Spleen (tissue), 11 donors: ENCODE results near the gene OGFOD3. TPM values are rescaled to one million over a fixed set of nuclear protein-coding genes. Genes with fewer than 3 reads are reported as not detected.
"Not testable (repeated sequence)": the region's sequence is repeated elsewhere in the genome, so short reads cannot be mapped to it uniquely, and the experiment has no call there.

ENCODE experiments used
- DNase-seq: peaks from one replicate; pipeline ENCODE4 v3.0.0-alpha.2; 2020
- H3K27ac ChIP-seq, 8 donors: fragments of 200-600 bp; sonication (generic) in 7 of 8; 1 replicate in 4 of 8; 2 replicates in 4 of 8; pipeline versions ENCODE4 v1.5.0 to v1.8.0; 2016 to 2021; ENCODE audit warnings: inconsistent platforms in 4 of 8, mild to moderate bottlenecking in 4 of 8, moderate library complexity in 1 of 8
- H3K27me3 ChIP-seq, 7 donors: fragments of 200-600 bp; sonication (generic) in 6 of 7; replicated peaks in 1 of 7; 1 replicate in 4 of 7; 2 replicates in 3 of 7; pipeline versions ENCODE4 v1.5.0 to v1.8.0; 2016 to 2021; ENCODE audit warnings: inconsistent platforms in 3 of 7, mild to moderate bottlenecking in 1 of 7
- H3K36me3 ChIP-seq, 6 donors: fragments of 200-600 bp; sonication (generic) in 5 of 6; 1 replicate in 4 of 6; 2 replicates in 2 of 6; pipeline versions ENCODE4 v1.5.0 to v1.8.0; 2016 to 2021; ENCODE audit warnings: inconsistent platforms in 2 of 6
- H3K4me1 ChIP-seq, 6 donors: fragments of 200-600 bp; sonication (generic) in 5 of 6; 1 replicate in 3 of 6; 2 replicates in 3 of 6; pipeline versions ENCODE4 v1.5.0 to v1.8.0; 2016 to 2021; ENCODE audit warnings: inconsistent platforms in 3 of 6
- H3K4me3 ChIP-seq, 8 donors: fragments of 200-600 bp; sonication (generic) in 7 of 8; 1 replicate in 4 of 8; 2 replicates in 4 of 8; pipeline versions ENCODE4 v1.5.0 to v1.8.0; 2016 to 2021; ENCODE audit warnings: inconsistent platforms in 4 of 8, mild to moderate bottlenecking in 4 of 8, moderate library complexity in 2 of 8
- H3K9me3 ChIP-seq, 8 donors: fragments of 200-600 bp; sonication (generic) in 7 of 8; 1 replicate in 4 of 8; 2 replicates in 4 of 8; pipeline versions ENCODE4 v1.5.0 to v1.8.0; 2016 to 2021; ENCODE audit warnings: inconsistent platforms in 4 of 8
- CTCF ChIP-seq, 11 experiments: fragments of 200-600 bp in 7 of 11; fragments of 450-650 bp in 4 of 11; sonication (generic) in 4 of 11; IDR thresholded peaks in 8 of 11; conservative IDR thresholded peaks in 3 of 11; 1 replicate in 7 of 11; 2 replicates in 4 of 11; pipeline versions ENCODE4 v1.4.0 to v1.8.0; 2016 to 2021; ENCODE audit warnings: antibody characterized with exemption in 11 of 11, inconsistent platforms in 4 of 11, mild to moderate bottlenecking in 1 of 11
- POLR2A ChIP-seq, 3 donors: fragments of 450-650 bp; IDR thresholded peaks; one replicate each; pipeline ENCODE4 v1.5.1; 2017; ENCODE audit warnings: antibody characterized with exemption in 3 of 3, mild to moderate bottlenecking in 1 of 3
- POLR2AphosphoS5 ChIP-seq, 3 donors: sonication (generic); formaldehyde crosslinking; IDR thresholded peaks; one replicate each; pipeline ENCODE4 v1.5.1; 2017; ENCODE audit warnings: antibody characterized with exemption in 3 of 3
- WGBS, 5 donors: extraction: QIAGEN DNeasy Blood & Tissue Kit in 3 of 5; methylation state at CpG; one replicate each; pipeline versions ENCODE4 v1.1.5 to v1.1.7; 2013 to 2018; 5-methylcytosine and 5-hydroxymethylcytosine counted together
- intact Hi-C: fragments of 100-400 bp; cut with DNase I; formaldehyde crosslinking; loops from one replicate; pipeline ENCODE4 v1.15.0; 2023; ENCODE audit warnings: low total_unique reads
- polyA plus RNA-seq, 3 donors: library from polyadenylated mRNA; stranded (reverse); fragments of 200-250 nt; gene quantifications; one replicate each; pipeline ENCODE4 v1.2.1, GENCODE V29; 2013
- total RNA-seq, 7 donors: library from RNA; depleted of rRNA in 3 of 7; stranded (reverse); fragments of >200 nt in 3 of 7; fragmentation: NEBNext Ultra II Directional in 4 of 7; extraction: Animal tissue kit (Norgen Biotek cat#: 25700) in 4 of 7; gene quantifications; one replicate each; pipeline versions ENCODE4 v1.1.0 to v1.2.1, GENCODE V29; 2016 to 2021
- donor health status: healthy with polysubstance abuse.
- donor health status: DM: no; HTN: no; CAD: no; lungs with moderate emphysema.
- donor health status: DM: no; HTN: no; CAD: no.
- donor health status: Bipolar disorder and iron deficiency.
- donor health status: healthy.
- donor health status: DM: no; HTN: no; CAD: no.
- donor health status: DM: yes; HTN: yes; CAD: no.

Gene OGFOD3
- total and polyA plus RNA-seq, 10 donors: 10.3 to 28.1 (median 21.8) TPM

- TF ChIP-seq POLR2AphosphoS5 (IDR thresholded peaks at IDR 0.05) (no peak), CTCF (IDR thresholded peaks at IDR 0.05 in 8 of 11, conservative IDR thresholded peaks at IDR 0.05 in 3 of 11) (no peak), POLR2A (IDR thresholded peaks at IDR 0.05) (no peak)
- no peak for DNase-seq
- intact Hi-C loops: no loop called here
- 87 to 94% (median 93%) methylated on average over 5 to 6 of the region's 6 CpGs for WGBS, 5 donors
- Histone ChIP-seq H3K4me3 (no peak overlapping the region), H3K27me3 (peaks cover 0 to 27% (median 2%) of the 10 kb centered on the region in 7 donors), H3K4me1 (peaks cover 0 to 6% (median 0%) of the 10 kb centered on the region in 6 donors), H3K36me3 (no peaks in the 10 kb centered on the region), H3K9me3 (no peaks in the 10 kb centered on the region), H3K27ac (no peak overlapping the region)
These were observed 56.3 kb downstream of the OGFOD3 start for GRCh38 chr17:82361885-82362633.

GRCh38 chr17:82359451-82360074 lies 58.8 kb downstream of the OGFOD3 start:
- DNase-seq, H3K27ac ChIP-seq, H3K4me3 ChIP-seq, H3K9me3 ChIP-seq, intact Hi-C loops, H3K4me1 ChIP-seq, H3K36me3 ChIP-seq: not testable (repeated sequence)
- peaks cover 0 to 41% (median 7%) of the 10 kb centered on the region in 7 donors for H3K27me3 ChIP-seq
- 68 to 87% (median 76%) methylated on average over 1 of the region's 1 CpG for WGBS, 5 donors

- H3K27me3 ChIP-seq: peaks cover 0 to 50% (median 7%) of the 10 kb centered on the region in 7 donors
- no peak within 1 kb of the TSS for H3K27ac ChIP-seq
- peaks cover 0 to 6% (median 0%) of the 10 kb centered on the region in 6 donors for H3K4me1 ChIP-seq
- WGBS, 5 donors: 61 to 69% (median 65%) methylated on average over 21 of the region's 21 CpGs
- no peak for DNase-seq
- TF ChIP-seq CTCF (IDR thresholded peaks at IDR 0.05 in 8 of 11, conservative IDR thresholded peaks at IDR 0.05 in 3 of 11) (no peak), POLR2AphosphoS5 (IDR thresholded peaks at IDR 0.05) (no peak), POLR2A (IDR thresholded peaks at IDR 0.05) (no peak)
- intact Hi-C loops: no loop called here
- H3K4me3 ChIP-seq: no peak within 1 kb of the TSS
- H3K36me3 ChIP-seq: no peaks in the 10 kb centered on the region
- no peaks in the 10 kb centered on the region for H3K9me3 ChIP-seq
These were observed 59.7 kb downstream of the OGFOD3 start, which contains the start of gene TEX19 for GRCh38 chr17:82358465-82359350. Gene TEX19 (plus strand): TSS chr17:82359247. CDS start chr17:82362151, 2,904 bp downstream.

GRCh38 chr17:82357394-82357793 lies 61.0 kb downstream of the OGFOD3 start:
- Histone ChIP-seq H3K36me3 (no peaks in the 10 kb centered on the region), H3K4me1 (peaks cover 0 to 6% (median 0%) of the 10 kb centered on the region in 6 donors), H3K27me3 (peaks cover 0 to 55% (median 7%) of the 10 kb centered on the region in 7 donors), H3K27ac (no peak overlapping the region), H3K9me3 (no peaks in the 10 kb centered on the region), H3K4me3 (no peak overlapping the region)
- TF ChIP-seq CTCF (IDR thresholded peaks at IDR 0.05 in 8 of 11, conservative IDR thresholded peaks at IDR 0.05 in 3 of 11) (no peak), POLR2AphosphoS5 (IDR thresholded peaks at IDR 0.05) (no peak), POLR2A (IDR thresholded peaks at IDR 0.05) (no peak)
- intact Hi-C loops: no loop called here
- DNase-seq: no peak
- WGBS, 5 donors: 67 to 92% (median 73%) methylated on average over 1 to 2 of the region's 2 CpGs
